Fibroblast of skin of abdomen (primary cell): ENCODE data around the gene SCP2.
A peak's percentile ranks its signal among the peaks of the same experiment; 100 is the strongest.

Experiments used
- DNase-seq: peaks from one replicate; pipeline ENCODE4 v3.0.0-alpha.2; 2013

SCP2 gene

DNA sequence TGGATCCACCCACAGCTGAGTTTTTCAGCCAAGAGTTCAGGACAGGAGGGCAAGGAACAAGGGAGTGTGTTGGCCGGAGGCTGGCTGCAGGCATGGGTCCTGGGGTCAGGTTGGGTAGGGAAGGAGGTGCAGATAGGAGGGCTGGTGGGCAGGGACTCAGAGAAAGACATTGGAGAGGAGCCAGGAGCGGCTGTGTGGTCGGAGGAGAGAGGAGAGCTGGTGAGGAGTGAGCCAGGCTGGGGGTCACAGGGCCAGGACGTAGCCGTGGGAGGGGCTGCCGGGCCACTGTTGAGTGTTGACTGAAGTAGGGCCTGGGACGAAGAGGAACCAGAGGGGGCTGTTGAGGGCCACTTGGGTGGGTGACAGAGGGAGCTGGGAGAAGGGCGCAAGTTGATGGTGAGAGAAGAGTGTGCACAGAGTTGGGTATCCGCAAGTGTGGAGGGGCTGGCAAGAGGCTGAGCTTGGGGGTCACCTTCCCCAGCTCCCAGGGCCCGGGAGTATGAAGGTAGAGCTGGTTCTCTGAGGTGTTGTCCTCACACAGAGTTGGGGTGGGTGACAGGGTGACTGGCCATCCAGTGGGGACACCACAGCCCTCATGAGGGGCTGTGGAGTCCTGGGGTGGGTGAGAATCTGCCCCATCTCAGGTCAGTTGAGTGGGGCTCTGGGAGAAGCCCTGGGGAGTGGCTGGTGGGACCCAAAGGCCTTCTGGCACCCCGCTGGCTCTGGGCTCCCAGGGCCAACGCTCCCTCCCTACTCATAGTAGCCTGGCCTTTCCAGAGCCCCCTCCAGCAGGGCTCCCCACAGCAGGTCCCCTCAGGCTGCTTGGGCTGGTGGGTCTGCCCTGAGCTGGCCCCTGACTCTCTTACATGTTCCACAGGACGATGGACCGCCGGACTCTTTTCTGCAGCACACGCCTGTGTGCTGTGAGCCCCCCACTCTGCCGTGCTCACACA lies 156.8 kb downstream of the SCP2 start:
- DNase-seq: no peak

DNA sequence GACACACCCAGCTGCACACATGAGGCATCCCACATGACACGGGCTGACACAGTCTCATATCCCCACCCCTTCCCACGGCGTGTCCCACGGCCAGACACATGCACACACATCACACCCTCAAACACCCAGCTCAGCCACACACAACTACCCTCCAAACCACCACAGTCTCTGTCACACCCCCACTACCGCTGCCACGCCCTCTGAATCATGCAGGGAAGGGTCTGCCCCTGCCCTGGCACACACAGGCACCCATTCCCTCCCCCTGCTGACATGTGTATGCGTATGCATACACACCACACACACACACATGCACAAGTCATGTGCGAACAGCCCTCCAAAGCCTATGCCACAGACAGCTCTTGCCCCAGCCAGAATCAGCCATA lies 157.5 kb downstream of the SCP2 start:
- DNase-seq: no peak

- DNase-seq: no peak
Measured at GRCh38 chr1:53085405-53085804, 158.3 kb downstream of the SCP2 start.

DNA sequence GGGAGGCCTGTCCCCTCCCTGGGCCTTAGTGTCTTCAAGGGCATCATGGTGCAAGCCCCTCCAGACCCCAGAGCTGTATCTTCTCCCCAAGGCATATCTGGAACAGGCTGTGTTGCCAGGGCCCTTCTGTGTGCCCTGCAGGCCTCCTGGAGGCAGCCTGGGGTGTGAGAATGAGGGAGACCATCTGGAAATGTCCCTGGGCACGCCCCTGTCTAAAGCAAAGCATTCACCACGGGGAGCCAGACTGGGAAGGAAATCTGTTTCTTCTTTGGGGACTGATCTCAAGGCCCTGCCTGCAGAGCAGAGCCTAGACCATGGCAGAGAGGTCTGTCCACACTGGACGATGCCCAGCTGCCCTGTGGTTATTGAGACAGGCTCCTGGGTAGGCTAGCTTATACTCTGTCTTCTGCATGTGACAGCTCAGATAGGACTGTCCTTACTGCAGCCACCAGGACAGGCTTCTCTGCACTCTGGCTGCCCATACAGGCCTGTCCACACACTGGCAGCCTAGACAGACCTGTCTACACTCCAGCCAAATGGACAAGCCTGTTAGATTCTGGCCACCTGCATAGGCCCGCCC lies 159.5 kb downstream of the SCP2 start:
- no peak for DNase-seq

- no peak for DNase-seq
Measured at GRCh38 chr1:53087332-53088285, 160.5 kb downstream of the SCP2 start.

DNA sequence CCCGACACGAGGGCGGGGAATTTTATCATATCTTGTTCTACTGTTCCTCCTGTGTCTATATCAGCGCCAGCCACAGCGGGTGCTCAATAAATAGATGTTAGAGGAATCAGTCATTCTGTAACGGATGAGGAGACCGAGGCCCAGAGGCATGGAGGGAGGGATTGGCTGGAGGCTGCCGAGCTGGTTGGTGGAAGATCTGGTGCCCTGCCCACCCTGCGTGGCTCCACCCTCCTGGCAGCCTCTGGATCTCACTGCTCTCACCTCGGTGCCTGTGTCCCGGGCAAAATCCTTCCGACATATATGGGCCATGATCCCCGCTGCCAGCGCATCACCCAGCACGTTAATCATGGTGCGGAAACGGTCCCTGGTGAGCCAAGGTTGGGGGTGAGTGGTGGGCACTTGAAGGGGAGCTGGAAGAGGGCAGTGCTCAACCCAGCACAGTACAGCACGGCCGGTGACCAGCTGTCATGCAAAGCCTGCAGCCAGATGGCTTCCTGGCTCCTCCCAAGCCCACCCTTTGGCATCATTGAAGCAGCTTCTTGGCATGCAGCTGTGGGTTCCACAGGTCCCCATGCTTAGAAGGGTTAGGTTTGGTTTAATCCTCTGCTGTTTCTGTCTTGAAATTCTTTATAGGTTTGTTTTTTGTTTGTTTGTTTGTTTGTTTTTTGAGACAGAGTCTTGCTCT lies 161.7 kb downstream of the SCP2 start:
- DNase-seq: no peak

GRCh38 chr1:53089478-53090226 lies 162.6 kb downstream of the SCP2 start:
- DNase-seq: peak; percentile 33

DNA sequence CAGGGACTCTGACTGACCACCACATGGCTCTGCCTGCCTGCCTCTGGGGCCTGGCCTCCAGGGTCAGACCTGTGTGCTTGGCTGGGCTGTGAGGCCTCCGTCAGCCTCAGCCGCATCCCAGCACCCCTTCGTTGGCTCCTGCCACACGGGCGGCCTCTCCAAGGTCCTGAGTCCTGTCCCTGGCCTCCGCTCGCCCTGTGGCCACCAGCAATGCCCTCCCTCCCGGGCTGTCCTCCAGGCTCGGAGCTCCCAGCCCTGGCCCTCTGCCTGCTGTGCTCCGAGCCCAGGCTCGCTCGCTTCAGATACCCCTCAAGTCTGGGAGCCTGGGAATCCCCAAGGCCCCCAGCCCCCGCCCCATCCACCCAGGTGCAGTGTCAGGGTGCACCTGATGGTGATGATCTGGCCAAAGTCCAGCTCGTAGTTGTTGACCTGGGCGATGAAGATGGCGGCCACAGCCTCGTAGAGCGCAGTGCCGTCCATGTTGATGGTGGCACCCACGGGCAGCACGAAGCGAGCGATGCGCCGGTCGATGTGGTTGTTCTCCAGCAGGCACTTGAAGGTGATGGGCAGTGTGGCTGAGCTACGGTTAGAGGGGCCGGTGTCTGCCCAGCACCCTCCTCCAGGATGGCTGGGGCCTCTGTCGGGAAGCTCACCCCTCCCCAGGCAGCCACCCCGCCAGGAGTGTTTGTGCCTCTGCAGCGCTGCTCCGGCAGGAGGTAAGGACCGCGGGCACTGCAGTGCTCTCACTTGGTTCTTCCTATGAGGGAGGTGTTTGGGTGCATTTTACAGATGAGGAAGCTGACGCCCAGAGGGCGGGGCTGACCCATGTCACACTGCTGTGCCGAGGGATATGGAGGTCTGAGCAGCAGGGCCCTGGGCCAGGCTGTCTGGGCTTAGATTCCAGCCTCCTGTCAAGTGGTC lies 163.4 kb downstream of the SCP2 start:
- no peak for DNase-seq

GRCh38 chr1:53091841-53092645 lies 165.0 kb downstream of the SCP2 start:
- peak; percentile 43 for DNase-seq

GRCh38 chr1:53092659-53093450 lies 165.8 kb downstream of the SCP2 start:
- no peak for DNase-seq

GRCh38 chr1:53093451-53093754 lies 166.3 kb downstream of the SCP2 start:
- DNase-seq: no peak

DNA sequence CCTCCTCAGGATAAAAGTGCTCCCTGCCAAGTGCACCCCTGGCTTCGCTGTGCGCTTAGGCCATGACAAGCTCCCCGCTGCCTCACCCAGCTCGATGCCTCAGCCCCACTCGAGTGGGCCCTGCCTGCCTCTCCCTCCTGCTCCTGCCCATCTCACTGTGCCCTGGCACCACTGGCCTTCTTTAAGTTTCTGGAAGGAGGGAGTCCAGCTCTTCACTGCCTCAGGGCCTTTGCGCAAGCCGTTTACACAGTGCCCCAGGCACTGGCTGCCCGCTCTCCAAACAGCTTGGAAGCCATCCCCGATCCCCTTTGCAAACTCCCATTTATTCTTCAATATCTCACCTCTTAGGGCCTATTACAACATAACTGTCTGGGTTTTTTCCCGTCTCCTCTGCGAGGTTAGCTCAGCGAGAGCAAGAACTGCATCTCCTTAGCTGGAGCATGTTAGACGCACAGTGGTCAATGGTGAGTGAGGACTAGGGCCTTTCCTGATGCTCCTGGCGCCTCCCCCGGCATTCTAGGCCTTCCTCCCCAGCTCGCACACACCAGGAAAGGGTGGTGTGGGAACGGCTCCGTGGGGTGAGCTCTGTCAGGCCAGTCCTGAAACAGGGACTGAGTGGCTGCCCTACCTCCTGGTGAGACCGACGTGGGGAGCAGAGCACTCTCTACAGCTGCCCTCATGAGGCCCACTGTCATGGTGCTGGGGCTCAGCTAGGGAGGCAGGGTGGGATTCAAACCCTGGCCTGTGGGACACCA lies 166.9 kb downstream of the SCP2 start:
- DNase-seq: no peak

- DNase-seq: no peak
Measured at GRCh38 chr1:53094533-53094919, 167.4 kb downstream of the SCP2 start.
